NCI-H2107 treated with DMSO at 0.1 percent for 48 hours (cell line): ENCODE results near the gene LRFN3.
"Not testable (repeated sequence)": the region's sequence is repeated elsewhere in the genome, so short reads cannot be mapped to it uniquely, and the experiment has no call there.

Experiments used
- DNase-seq: peaks from one replicate; lab custom pipeline; 2025; ENCODE audit not compliant: unreplicated experiment; lab: John Stamatoyannopoulos, UW

Gene LRFN3

DNA sequence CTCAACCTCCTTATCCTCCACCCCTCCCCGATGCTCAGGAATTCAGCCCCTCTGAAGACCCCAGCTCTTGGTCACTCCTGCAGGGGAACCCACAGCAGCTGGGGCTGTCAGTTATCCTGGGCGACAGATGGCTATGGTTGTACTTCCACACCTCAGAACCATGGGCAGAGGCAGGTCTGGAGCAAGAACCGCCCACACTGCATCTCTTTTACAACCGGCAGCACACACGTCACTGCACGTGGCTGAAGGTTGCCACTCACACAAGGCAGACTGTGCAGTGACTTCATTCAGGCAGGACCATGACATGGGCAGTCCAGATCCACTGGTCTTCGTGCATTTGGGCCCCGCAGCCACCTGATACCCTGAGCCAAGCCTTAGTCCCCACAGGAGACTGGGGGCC lies 37.3 kb downstream of the LRFN3 start:
- no peak for DNase-seq

DNA sequence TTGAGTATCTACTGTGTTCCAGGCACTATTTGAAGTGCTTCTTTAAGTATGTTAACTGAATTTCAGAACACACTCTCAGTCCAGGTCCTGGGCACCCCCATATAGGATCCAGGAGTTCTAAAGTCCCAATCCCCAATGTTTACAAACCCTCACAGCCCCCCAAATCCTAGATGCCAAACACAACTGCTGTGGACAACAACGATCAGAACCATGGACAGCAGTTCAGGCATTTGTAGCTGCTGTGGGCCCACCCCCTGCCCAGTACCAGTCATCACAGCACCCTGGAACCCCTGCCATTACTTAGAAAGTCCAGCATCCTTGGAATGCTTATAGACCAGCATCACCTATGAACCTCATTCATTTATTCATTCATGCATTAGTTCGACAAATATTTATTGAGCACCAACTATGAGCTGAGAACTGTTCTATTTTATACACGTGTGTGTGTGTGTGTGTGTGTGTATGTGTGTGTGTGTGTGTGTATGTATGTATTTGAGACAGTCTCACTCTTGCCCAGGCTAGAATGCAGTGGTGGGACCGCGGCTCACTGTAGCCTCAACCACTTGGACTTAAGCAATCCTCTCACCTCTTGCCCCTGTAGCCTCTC lies 39.5 kb downstream of the LRFN3 start:
- no peak for DNase-seq

DNA sequence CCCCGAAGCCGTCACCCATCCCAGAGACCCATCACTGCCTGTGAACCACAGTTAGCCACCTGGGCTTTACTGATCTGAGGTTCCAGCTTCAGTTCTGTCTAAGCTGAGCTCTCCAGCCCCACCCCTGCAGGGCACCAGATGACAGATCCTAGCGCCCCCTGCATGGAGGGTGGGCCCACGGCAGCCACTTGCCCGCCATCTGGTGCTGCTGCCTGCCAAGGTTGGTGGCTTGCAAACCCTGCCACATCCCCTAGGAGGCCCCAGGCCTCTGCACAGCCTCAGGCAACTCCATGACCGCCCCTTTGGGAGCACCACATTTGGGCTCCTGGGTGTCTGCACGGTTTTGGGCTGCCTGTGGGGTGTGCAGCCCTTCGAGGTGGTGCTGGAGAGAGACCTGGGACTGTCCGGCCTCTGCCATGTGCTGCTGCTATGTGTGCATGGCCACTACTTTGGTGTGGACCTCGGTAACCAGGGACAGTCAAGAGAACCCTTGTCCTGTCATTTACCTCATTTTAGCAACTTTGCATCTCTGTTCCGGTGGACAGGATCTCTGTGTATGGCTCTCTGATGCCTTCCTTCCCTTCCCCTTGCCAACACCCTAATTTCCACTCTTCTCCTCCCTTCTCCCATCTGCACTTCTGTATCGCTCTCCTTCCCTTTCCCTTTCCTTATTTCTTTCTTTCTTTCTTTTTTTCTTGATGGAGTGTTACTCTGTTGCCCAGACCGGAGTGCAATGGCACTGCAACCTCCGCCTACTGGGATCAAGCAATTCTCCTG lies 41.5 kb downstream of the LRFN3 start:
- DNase-seq = no peak

DNA sequence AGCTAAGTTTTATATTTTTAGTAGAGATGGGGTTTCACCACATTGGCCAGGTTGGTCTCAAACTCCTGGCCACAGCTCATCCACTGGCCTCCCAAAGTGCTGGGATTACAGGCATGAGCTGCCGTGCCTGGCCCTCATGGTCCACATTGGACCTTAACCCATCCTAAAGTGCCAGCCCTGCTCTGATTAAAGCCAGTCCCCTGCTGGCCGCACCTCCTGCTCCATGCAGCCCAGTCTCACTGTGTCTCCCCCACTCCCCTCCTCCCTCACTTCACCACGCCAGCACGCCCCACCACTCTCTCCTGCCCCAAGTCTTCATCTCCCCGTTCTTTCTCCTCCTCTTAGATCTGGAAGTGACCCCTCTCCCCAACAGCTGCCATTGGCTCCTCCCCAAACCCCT lies 42.1 kb downstream of the LRFN3 start:
- no peak for DNase-seq

DNA sequence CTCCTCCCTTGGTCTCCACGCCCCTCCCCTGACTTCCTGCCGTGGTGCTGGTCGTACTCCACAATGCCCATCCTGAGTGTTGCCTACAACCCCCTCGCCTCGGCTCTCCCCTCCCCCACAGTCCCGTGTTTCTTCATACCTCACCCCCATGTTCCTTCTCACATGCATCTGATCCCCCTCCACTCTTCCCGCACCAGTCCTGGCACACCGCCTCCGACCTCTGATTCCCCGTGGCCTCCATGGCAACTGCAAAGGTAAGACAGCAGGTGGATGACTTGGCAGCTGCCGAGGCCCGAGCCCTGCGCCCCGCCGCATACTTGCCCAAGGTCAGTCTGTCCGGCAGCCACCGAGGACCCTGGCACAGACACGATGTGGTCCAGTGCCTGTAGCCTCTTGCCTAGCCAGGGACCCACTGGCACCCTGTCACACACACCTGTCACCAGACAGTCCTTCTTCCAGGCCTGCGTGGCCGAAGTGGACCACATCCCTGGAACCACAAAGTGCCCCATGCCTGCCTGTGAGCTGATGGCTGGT lies 42.7 kb downstream of the LRFN3 start:
- no peak for DNase-seq

DNA sequence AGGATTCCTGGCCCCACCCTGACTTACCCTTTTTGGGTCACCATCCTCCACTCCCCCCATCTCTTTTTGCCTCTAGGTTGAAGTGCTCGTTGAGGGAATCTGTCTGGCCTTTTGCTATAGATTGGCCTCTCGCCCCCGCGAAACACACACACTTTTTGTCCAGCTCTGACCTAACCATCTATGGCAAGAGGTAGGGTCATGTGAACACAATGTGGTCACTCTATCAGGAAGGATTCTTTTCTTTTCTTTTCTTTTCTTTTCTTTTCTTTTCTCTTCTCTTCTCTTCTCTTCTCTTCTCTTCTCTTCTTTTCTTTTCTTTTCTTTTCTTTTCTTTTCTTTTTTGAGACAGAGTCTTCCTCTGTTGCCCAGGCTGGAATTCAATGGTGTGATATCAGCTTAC lies 44.8 kb downstream of the LRFN3 start:
- not testable (repeated sequence) for DNase-seq

DNA sequence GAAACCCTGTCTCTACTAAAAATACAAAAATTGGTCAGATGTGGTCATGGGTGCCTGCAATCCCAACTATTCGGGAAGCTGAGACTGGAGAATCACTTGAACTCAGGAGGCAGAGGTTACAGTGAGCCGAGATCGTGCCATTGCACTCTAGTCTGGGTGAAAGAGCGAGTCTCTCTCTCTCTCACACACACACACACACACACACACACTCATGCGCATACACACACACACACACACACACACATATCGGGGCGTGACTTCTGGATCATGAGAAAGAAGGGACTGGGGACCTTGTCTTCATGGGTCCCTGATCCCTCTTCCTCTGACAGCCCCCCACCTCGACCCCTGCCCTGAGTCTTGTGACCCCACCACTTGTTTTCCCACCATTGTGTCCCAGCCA lies 47.0 kb downstream of the LRFN3 start:
- DNase-seq = no peak

DNA sequence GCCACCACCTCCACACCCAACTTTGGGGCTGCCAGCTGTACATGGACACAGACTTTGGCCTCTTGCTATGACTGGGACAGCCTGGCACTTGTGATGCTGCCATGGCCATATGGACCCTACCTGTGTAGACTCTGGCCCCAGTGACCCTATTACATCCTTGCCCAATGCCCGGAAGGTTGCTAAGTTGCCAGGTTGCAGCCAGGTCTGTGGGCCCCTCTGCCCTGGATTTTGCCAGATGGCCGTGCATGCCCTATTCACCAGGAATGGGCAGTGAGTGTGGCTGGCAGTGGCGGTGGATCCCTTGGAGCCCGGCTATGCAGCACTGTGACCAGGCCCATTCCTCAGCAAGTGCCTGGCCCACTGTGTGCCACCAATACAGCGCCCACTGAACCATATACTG lies 49.9 kb downstream of the LRFN3 start:
- no peak for DNase-seq

DNA sequence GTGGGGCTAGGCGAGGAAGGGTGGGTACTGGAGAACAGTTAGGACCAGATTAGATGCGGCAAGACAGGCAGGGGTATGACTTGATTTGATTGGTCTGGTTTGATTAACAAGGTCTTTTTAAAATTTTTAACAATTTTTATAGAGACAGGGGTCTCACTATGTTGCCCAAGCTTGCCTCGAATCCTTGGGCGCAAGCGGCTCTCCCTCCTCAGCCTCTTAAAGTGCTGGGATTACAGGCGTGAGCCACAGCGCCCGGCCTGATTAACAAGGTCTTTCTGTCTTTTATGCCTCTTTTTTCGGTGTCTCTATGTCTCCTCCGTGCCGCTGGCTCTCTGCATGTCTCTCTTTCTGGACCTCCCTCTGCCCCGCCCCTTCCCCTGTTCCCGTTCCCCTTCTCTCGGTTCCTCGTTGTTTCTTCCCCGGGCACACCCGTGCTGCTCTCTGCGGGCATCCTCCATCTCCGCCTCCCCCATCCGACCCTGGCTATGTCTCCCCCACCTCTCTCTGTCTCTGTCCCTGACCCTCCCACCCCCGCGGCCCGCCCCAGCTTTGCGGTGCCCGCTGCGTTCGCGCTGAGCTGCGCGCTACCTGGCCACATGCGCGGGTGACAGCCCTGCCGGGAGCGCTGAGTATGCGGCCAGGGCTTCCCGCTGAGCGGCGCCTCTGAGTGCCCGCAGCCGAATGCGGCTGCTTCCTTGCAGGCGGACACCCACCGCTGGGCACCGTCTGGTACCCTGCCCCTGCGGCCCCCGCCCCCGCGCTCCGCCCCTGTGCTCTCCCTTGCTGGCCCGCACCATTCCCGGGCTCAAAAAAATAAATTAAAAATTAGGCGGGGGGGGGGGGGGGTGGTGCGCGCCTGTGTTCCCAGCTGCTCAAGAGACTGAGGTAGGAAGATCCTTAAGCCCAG lies 50.7 kb downstream of the LRFN3 start:
- DNase-seq = no peak

DNA sequence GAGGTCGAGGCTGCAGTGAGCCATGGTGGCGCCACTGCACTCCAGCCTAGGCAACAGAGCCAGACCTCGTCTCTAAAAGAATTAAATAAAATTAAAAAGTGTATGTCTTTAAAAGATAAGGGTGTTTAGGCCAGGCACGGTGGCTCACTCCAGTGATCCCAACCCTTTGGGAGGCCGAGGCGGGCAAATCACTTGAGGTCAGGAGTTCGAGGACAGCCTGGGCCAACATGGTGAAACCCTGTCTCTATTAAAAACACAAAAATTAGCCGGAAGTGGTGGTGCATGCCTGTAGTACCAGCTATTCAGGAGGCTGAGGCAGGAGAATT lies 51.4 kb downstream of the LRFN3 start:
- no peak for DNase-seq

DNA sequence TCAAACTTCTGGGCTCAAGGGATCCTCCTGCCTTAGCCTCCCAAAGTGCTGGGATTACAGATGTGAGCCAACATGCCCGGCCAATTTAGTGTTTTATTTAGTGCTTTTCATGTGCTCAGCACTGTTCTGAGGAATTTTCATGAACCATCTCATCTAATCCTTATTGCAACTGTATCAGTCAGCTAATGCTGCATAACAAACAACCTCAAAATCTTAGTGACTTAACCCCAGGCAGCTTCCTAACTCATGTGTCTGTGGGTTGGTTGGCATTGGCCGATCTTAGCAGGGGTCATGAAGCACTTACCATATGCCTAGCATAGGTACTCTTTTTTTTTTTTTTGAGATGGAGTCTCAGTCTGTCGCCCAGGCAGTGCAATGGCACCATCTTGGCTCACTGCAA lies 52.6 kb downstream of the LRFN3 start:
- DNase-seq = no peak

DNA sequence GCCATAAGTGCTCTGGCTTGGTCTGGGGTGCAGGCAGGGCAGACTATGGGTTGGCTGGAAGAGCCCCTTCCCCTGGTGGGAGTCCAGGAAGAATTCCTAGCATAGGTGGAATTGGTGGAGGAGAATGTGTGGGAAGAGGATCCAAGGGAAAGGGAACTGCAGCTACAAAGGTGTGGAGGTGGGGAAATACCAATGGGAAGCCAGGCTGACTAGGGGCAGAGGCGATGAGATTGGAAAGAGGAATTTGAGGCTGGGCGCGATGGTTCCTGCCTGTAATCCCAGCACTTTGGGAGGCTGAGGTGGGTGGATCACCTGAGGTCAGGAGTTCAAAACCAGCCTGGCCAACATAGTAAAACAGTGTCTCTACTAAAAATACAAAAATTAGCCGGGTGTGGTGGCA lies 54.0 kb downstream of the LRFN3 start:
- DNase-seq = no peak

DNA sequence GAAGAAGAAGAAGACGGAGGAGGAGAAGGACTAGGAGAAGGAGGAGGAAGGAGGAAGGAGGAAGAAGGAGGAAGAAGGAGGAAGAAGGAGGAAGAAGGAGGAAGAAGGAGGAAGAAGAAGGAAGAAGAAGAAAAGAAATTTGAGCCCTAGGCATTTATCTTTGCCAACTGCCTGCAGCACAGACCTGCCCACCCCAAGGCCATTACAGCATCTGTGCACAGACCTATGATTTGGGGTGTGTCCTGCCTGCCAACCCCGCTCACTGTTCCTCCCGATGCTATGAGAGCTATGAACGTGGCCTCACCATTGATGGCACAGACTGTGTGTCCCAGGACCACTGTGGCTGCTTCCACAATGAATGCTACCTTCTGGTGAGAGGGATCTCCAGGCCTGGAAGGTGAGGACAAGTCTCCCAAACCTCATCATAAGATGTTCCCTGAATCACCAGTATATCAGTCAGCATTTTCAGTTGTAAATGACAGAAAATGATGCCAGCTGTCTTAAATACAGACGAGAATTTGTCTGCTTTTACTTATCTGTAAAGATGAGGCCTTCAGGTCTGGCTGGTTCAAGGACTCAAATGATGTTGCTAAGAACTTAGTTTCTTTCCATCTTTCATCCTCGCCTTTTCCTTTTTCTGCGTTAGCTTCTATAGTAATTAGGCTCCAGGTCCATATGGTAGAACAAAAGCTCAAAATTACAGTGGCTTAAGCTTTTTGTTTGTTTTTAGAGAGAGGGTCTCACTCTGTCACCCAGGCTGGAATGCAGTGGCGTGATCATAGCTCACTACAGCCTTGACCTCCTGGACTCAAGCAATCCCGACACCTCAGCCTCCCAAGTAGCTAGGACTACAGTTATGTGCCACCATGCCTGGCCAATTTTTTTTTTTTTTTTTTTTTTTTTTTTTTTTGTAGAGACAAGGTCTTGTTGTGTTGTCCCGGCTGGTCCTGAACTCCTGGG lies 54.9 kb downstream of the LRFN3 start:
- no peak for DNase-seq

DNA sequence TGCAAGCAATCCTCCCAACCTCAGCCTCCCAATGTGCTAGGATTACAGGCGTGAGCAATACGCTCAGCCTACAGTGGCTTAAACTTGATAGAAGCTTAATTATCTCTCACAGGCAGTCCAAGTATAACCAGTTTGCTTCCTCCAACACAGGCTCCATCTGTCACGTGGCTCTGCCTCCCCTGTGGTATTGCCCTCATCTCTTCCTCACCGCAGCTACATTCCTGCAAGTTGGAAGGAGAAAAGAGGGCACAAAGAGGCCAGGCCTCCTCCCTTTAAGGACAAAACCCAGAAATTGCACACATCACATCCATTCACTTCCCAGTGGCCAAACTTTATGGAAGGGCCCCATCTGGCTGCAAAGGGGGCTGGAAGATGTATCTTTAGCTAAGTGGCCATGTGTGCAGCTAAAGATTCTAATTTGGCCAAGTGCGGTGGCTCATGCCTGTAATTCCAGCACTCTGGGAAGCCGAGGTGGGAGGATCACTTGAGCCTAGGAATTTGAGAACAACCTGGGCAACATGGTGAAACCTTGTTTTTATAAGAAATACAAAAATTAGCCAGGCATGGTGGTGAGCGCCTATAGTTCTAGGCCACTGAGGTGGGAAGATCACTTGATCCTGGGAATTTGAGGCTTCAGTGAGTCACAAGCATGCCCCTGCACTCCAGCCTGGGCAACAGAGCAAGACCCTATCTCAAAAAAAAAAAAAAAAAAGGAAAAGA lies 55.7 kb downstream of the LRFN3 start:
- no peak for DNase-seq

DNA sequence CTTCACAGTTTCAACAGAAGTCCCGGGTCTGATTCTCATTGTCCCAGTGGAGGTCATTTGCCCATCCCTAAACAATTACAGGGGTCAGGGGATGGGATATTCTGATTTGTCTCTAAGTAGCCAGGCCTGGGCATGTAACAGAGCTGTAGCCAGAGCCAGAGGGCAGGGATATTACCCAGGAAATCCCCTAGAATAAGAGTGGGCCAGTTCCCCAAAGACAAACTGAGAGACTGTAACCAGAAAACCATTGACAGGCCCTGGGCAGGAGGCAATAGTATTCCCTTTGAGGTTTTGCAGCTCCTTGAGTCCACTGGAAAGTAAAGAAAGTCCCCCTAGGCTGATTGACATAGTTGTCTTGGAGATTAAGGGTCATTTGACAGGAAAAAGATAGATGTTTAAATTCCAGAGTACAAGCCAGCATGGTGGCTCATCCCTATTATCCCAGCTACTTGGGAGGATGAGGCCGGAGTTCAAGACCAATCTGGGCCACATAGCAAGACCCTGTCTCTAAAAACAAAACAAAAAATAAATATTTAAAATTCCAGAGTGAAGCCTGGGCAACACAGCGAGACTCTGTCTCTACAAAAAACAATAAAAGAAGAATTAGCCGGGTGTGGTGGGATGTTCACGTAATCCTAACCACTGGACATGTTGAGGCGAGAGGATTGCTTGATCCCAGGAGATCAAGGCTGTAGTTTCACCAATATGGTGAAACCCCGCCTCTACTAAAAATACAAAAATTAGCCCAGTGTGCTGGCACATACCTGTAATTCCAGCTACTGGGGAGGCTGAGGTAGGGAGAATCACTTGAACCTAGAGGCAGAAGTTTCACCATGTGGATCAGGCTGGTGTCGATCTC lies 57.0 kb downstream of the LRFN3 start:
- no peak for DNase-seq

DNA sequence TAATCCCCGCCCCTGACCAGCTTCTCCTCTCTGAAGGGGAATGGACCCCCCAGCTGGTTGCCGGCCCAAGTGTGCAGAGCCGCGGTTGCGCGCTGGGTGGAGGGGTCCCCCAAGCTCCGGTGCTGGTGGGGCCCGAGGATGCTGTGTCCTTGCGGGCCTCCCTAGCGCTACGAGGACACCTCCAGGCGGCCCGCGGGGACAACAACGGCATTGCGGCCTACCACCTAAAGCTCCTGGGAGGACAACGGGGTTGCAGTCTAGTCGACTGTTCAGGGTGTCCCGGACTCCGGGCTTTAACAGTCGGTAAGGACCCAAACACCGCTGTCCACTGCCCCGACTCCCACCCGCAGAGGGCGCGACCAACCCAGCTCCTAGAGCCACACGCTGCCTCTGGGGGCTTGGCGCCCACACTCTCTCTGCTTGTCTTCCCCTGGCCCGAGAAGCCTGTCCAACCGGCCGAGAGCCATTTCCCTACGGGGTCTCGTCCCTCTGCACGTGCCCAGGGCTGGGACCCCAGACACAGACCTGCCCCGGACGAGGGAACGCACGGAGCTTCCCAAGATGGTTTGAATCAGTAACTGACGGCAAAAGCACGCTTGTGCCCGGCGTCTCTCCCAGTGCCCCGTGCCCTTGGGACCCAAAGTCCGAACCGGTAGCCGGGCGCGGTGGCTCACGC lies 57.9 kb downstream of the LRFN3 start:
- no peak for DNase-seq
